HG03045 (cell line): ENCODE data around the gene MECR.
"Not testable (repeated sequence)": the region's sequence is repeated elsewhere in the genome, so short reads cannot be mapped to it uniquely, and the experiment has no call there.

Experiments
- ATAC-seq: cut with Tn5 transposase; IDR thresholded peaks from one replicate; pipeline ENCODE4 v1.9.1; 2021; ENCODE audit warnings: mild to moderate bottlenecking, moderate library complexity; ENCODE audit not compliant: unreplicated experiment

The MECR gene

GRCh38 chr1:29237129-29237821, 6.5 kb upstream of the MECR start:
- no peak for ATAC-seq

- ATAC-seq = no peak
Measured at GRCh38 chr1:29236712-29237128, 6.0 kb upstream of the MECR start.

- ATAC-seq = peak; percentile 68
Measured at GRCh38 chr1:29235955-29236711, 5.4 kb upstream of the MECR start, which contains the start of gene PTPRU. TSS of gene PTPRU (plus strand) at chr1:29236522. CDS start at chr1:29236645, 123 bp downstream.

- ATAC-seq = not testable (repeated sequence)
Measured at GRCh38 chr1:29234881-29235280, 4.1 kb upstream of the MECR start.

- no peak for ATAC-seq
Measured at GRCh38 chr1:29234471-29234870, 3.7 kb upstream of the MECR start.

- ATAC-seq = no peak
Measured at GRCh38 chr1:29233693-29234092, 3.0 kb upstream of the MECR start.

GRCh38 chr1:29232387-29232786, 1.7 kb upstream of the MECR start:
- no peak for ATAC-seq

- no peak for ATAC-seq
Measured at GRCh38 chr1:29230204-29230552, 556 bp downstream of the MECR start.

GRCh38 chr1:29227511-29227910, 3.2 kb downstream of the MECR start:
- no peak for ATAC-seq

- ATAC-seq = no peak
Measured at GRCh38 chr1:29225361-29225760, 5.4 kb downstream of the MECR start.

- no peak for ATAC-seq
Measured at GRCh38 chr1:29224356-29224837, 6.3 kb downstream of the MECR start.

- no peak for ATAC-seq
Measured at GRCh38 chr1:29223521-29223920, 7.2 kb downstream of the MECR start.

GRCh38 chr1:29222686-29223085, 8.0 kb downstream of the MECR start:
- no peak for ATAC-seq

GRCh38 chr1:29222260-29222659, 8.5 kb downstream of the MECR start:
- not testable (repeated sequence) for ATAC-seq

GRCh38 chr1:29221296-29221695, 9.4 kb downstream of the MECR start:
- ATAC-seq = no peak

- ATAC-seq = no peak
Measured at GRCh38 chr1:29218223-29218622, 12.5 kb downstream of the MECR start.

GRCh38 chr1:29217633-29218032, 13.1 kb downstream of the MECR start:
- no peak for ATAC-seq

GRCh38 chr1:29213055-29213454, 17.7 kb downstream of the MECR start:
- no peak for ATAC-seq

- no peak for ATAC-seq
Measured at GRCh38 chr1:29211086-29212030, 19.4 kb downstream of the MECR start.

GRCh38 chr1:29210278-29211085, 20.3 kb downstream of the MECR start:
- no peak for ATAC-seq
